Liver (tissue), 9 donors: ENCODE results near the gene FGD5. TPM values are rescaled to one million over a fixed set of nuclear protein-coding genes. Genes with fewer than 3 reads are reported as not detected.

Experiments
- DNase-seq: peaks from one replicate; pipeline ENCODE4 v3.0.0-alpha.2; 2017; ENCODE audit warnings: low spot score
- H3K27ac ChIP-seq, 2 donors: one replicate each; pipeline ENCODE4 v1.7.0; 2013; ENCODE audit warnings: inconsistent platforms in 2 of 2, low read length in 2 of 2, control low read depth in 1 of 2, low read depth in 1 of 2, mild to moderate bottlenecking in 1 of 2
- H3K27me3 ChIP-seq, 4 donors: one replicate each; pipeline versions ENCODE4 v1.6.1 to v1.7.0; 2013; ENCODE audit warnings: low read length in 3 of 4, inconsistent platforms in 1 of 4, mild to moderate bottlenecking in 1 of 4, moderate library complexity in 1 of 4; ENCODE audit not compliant: control insufficient read depth in 4 of 4, insufficient read depth in 4 of 4
- H3K36me3 ChIP-seq, 4 donors: one replicate each; pipeline versions ENCODE4 v1.6.1 to v1.7.0; 2013; ENCODE audit warnings: low read length in 3 of 4, mild to moderate bottlenecking in 3 of 4, low read depth in 1 of 4, moderate library complexity in 1 of 4; ENCODE audit not compliant: control insufficient read depth in 4 of 4, insufficient read depth in 3 of 4
- H3K4me1 ChIP-seq, 4 donors: one replicate each; pipeline versions ENCODE4 v1.6.1 to v1.7.0; 2013; ENCODE audit warnings: low read length in 3 of 4, mild to moderate bottlenecking in 3 of 4, moderate library complexity in 1 of 4; ENCODE audit not compliant: control insufficient read depth in 4 of 4, insufficient read depth in 4 of 4
- H3K4me3 ChIP-seq, 3 donors: one replicate each; pipeline versions ENCODE4 v1.6.1 to v1.7.0; 2013; ENCODE audit warnings: low read length in 3 of 3, control low read depth in 1 of 3, low read depth in 1 of 3, mild to moderate bottlenecking in 1 of 3
- H3K9ac ChIP-seq, 2 donors: one replicate each; pipeline ENCODE4 v1.7.0; 2013; ENCODE audit warnings: low read length in 2 of 2, mild to moderate bottlenecking in 2 of 2, moderate library complexity in 2 of 2, control low read depth in 1 of 2, low read depth in 1 of 2
- H3K9me3 ChIP-seq, 4 donors: one replicate each; pipeline versions ENCODE4 v1.6.1 to v1.7.0; 2013; ENCODE audit warnings: low read length in 3 of 4; ENCODE audit not compliant: control insufficient read depth in 4 of 4
- EGR1 ChIP-seq, 2 donors: IDR thresholded peaks; 2 replicates each; pipeline ENCODE4 v1.6.1; 2016 to 2018; ENCODE audit warnings: antibody characterized with exemption in 2 of 2, low read depth in 2 of 2
- FOXA1 ChIP-seq: IDR thresholded peaks from 2 replicates; pipeline ENCODE4 v1.6.1; 2016; ENCODE audit warnings: antibody characterized with exemption
- GABPA ChIP-seq, 2 donors: IDR thresholded peaks in 1 of 2; conservative IDR thresholded peaks in 1 of 2; 2 replicates each; pipeline ENCODE4 v1.6.1; 2016; ENCODE audit warnings: antibody characterized with exemption in 2 of 2, mild to moderate bottlenecking in 1 of 2, moderate library complexity in 1 of 2
- HNF4A ChIP-seq, 2 donors: conservative IDR thresholded peaks; 2 replicates each; pipeline ENCODE4 v1.6.1; 2016; ENCODE audit warnings: antibody characterized with exemption in 2 of 2, mild to moderate bottlenecking in 2 of 2
- HNF4G ChIP-seq: IDR thresholded peaks from 2 replicates; pipeline ENCODE4 v1.6.1; 2016; ENCODE audit warnings: antibody characterized with exemption
- JUND ChIP-seq, 2 donors: IDR thresholded peaks; 2 replicates each; pipeline ENCODE4 v1.6.1; 2016; ENCODE audit warnings: antibody characterized with exemption in 2 of 2
- NR2F2 ChIP-seq: IDR thresholded peaks from 2 replicates; pipeline ENCODE4 v1.6.1; 2016; ENCODE audit warnings: antibody characterized with exemption
- RAD21 ChIP-seq, 2 donors: IDR thresholded peaks; 2 replicates each; pipeline ENCODE4 v1.6.1; 2016; ENCODE audit warnings: antibody characterized with exemption in 2 of 2, mild to moderate bottlenecking in 2 of 2
- RXRA ChIP-seq, 2 donors: IDR thresholded peaks; 2 replicates each; pipeline ENCODE4 v1.6.1; 2017 to 2018; ENCODE audit warnings: antibody characterized with exemption in 2 of 2, mild to moderate bottlenecking in 1 of 2
- YY1 ChIP-seq: IDR thresholded peaks from 2 replicates; pipeline ENCODE4 v1.6.1; 2016; ENCODE audit warnings: antibody characterized with exemption, mild to moderate bottlenecking
- WGBS: extraction: QIAGEN DNeasy Blood & Tissue Kit; methylation state at CpG from one replicate; pipeline ENCODE4 v1.1.7; 2013; 5-methylcytosine and 5-hydroxymethylcytosine counted together
- polyA plus RNA-seq, 2 donors: library from polyadenylated mRNA; stranded (reverse) in 1 of 2; unstranded in 1 of 2; fragments of 200-250 nt in 1 of 2; fragments of >200 nt in 1 of 2; fragmentation: Nextera tagmentation in 1 of 2; extraction: Ambion mirVana in 1 of 2; gene quantifications; one replicate each; pipeline versions ENCODE4 v1.2.1 to v1.2.3, GENCODE V29; 2013 to 2015
- total RNA-seq, 2 donors: library from RNA; depleted of rRNA; stranded (reverse); fragments of >200 nt; gene quantifications; one replicate each; pipeline ENCODE4 v1.2.3, GENCODE V29; 2014
- TF ChIP-seq, protein P1 (sequence below): IDR thresholded peaks from 2 replicates; pipeline ENCODE4 v1.6.1; 2016; ENCODE audit warnings: antibody characterized with exemption
- TF ChIP-seq, protein P2 (sequence below): IDR thresholded peaks from 2 replicates; pipeline ENCODE4 v1.6.1; 2016; ENCODE audit warnings: antibody characterized with exemption
- TF ChIP-seq, protein P3 (sequence below): IDR thresholded peaks from 2 replicates; pipeline ENCODE4 v1.6.1; 2016; ENCODE audit warnings: antibody characterized with exemption
- TF ChIP-seq, protein P4 (sequence below): IDR thresholded peaks from 2 replicates; pipeline ENCODE4 v1.6.1; 2016; ENCODE audit warnings: antibody characterized with exemption, mild to moderate bottlenecking
- TF ChIP-seq, protein P5 (sequence below): fragments of 150-350 bp; IDR thresholded peaks from 2 replicates; pipeline ENCODE4 v1.5.1; 2017; ENCODE audit warnings: improper control_type of control experiment, low read depth, low read length; ENCODE audit not compliant: missing input control
- donor health status: healthy.
- donor health status: healthy.
- donor health status: healthy.
- donor health status: healthy.
- donor health status: healthy.

The FGD5 gene
- total and polyA plus RNA-seq, 4 donors: 2.0 to 6.3 (median 3.1) TPM

DNA sequence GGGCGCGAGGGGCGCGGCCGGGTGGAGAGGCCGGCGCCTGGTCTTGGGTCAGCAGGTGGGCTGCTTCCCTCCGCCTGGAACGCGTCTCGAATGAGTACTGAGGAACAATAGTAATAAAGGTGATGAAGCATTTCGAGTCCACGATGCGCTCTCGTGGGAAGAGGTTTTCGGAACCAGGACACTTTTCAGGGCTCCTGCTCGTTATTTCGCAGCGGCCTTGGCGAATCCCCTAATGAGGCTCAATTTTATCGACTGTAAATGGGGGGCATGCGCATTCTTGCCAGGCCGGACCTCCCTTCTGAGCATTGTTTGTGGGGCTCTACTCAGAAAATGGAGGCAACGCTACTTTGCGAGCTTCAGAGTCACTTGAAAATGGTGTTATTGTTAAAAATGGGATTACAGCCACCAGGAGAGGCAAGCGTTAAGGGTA is 129.9 kb downstream of the FGD5 start:
- WGBS: 2% methylated on average over 26 of the region's 26 CpGs
- Histone ChIP-seq H3K4me1 (peaks cover 3 to 32% (median 26%) of the 10 kb centered on the region in 4 donors), H3K27me3 (no peaks in the 10 kb centered on the region), H3K27ac (peak overlapping the region; percentile 4 to 45), H3K36me3 (peaks cover 0 to 5% (median 2%) of the 10 kb centered on the region in 4 donors), H3K9ac (peak overlapping the region; percentile 39 to 76), H3K4me3 (peak overlapping the region; percentile 44 to 100 (median 94)), H3K9me3 (no peaks in the 10 kb centered on the region)
- TF ChIP-seq NR2F2: no peak
- no peak for TF ChIP-seq EGR1 (IDR thresholded peaks at IDR 0.05; ENCODE audit: low read depth in 2 of 2)
- TF ChIP-seq GABPA (IDR thresholded peaks at IDR 0.05 in 1 of 2, conservative IDR thresholded peaks at IDR 0.05 in 1 of 2): no peak
- TF ChIP-seq, protein P1, sequence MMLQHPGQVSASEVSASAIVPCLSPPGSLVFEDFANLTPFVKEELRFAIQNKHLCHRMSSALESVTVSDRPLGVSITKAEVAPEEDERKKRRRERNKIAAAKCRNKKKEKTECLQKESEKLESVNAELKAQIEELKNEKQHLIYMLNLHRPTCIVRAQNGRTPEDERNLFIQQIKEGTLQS: no peak
- TF ChIP-seq, protein P2, sequence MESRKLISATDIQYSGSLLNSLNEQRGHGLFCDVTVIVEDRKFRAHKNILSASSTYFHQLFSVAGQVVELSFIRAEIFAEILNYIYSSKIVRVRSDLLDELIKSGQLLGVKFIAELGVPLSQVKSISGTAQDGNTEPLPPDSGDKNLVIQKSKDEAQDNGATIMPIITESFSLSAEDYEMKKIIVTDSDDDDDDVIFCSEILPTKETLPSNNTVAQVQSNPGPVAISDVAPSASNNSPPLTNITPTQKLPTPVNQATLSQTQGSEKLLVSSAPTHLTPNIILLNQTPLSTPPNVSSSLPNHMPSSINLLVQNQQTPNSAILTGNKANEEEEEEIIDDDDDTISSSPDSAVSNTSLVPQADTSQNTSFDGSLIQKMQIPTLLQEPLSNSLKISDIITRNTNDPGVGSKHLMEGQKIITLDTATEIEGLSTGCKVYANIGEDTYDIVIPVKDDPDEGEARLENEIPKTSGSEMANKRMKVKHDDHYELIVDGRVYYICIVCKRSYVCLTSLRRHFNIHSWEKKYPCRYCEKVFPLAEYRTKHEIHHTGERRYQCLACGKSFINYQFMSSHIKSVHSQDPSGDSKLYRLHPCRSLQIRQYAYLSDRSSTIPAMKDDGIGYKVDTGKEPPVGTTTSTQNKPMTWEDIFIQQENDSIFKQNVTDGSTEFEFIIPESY: no peak
- TF ChIP-seq HNF4A (conservative IDR thresholded peaks at IDR 0.05): no peak
- no peak for DNase-seq

DNA sequence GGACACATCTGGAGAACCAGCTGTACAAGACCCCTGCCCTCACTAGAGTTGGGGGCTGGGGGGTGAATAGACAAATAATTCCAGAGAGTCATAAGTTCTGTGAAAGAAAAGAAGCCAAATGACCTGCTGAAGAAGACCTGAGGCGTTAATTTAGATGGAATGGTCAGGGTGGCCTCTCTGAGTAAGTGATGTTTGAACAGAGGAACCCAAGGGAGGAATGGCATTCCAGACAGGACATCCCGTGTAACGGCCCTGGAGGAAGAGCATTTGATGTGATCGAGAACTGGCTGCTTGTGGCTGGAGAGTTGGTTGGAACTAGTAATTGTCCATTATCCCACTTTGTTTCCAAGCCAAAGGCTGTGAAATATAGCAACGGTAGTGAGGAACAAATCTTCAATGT is 130.4 kb downstream of the FGD5 start:
- H3K4me1 ChIP-seq: peaks cover 3 to 27% (median 21%) of the 10 kb centered on the region in 4 donors
- H3K9me3 ChIP-seq: no peaks in the 10 kb centered on the region

DNA sequence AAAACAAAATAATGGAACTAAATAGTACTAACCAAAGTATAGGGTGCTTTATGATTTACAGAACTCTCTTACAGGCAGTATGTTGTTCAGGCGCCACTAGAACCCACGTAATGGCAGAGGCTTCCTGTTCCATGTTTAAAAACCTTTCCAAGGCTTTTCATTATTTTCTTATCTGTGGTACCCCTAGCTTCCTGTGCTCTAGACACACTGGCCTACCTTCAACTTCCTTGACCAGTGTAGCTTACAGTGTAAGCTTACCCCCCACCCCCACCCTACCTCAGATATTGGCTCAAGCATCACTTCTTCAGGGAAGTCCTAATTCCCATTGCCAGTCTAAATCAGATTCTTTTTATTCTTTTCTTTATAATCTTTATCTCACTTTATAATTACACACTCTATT is 131.5 kb downstream of the FGD5 start:
- H3K27ac ChIP-seq: no peak overlapping the region
- H3K27me3 ChIP-seq: no peaks in the 10 kb centered on the region
- no peak overlapping the region for H3K4me3 ChIP-seq
- peaks cover 1 to 26% (median 19%) of the 10 kb centered on the region in 4 donors for H3K4me1 ChIP-seq
- no peak for DNase-seq
- peaks cover 0 to 3% (median under 1%) of the 10 kb centered on the region in 4 donors for H3K36me3 ChIP-seq
- no peak for TF ChIP-seq JUND (IDR thresholded peaks at IDR 0.05)
- TF ChIP-seq, protein P3, sequence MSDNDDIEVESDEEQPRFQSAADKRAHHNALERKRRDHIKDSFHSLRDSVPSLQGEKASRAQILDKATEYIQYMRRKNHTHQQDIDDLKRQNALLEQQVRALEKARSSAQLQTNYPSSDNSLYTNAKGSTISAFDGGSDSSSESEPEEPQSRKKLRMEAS: no peak
- TF ChIP-seq YY1: no peak
- no peak for TF ChIP-seq EGR1 (IDR thresholded peaks at IDR 0.05; ENCODE audit: low read depth in 2 of 2)
- TF ChIP-seq HNF4G: no peak
- no peak for TF ChIP-seq GABPA (IDR thresholded peaks at IDR 0.05 in 1 of 2, conservative IDR thresholded peaks at IDR 0.05 in 1 of 2)
- TF ChIP-seq, protein P4, sequence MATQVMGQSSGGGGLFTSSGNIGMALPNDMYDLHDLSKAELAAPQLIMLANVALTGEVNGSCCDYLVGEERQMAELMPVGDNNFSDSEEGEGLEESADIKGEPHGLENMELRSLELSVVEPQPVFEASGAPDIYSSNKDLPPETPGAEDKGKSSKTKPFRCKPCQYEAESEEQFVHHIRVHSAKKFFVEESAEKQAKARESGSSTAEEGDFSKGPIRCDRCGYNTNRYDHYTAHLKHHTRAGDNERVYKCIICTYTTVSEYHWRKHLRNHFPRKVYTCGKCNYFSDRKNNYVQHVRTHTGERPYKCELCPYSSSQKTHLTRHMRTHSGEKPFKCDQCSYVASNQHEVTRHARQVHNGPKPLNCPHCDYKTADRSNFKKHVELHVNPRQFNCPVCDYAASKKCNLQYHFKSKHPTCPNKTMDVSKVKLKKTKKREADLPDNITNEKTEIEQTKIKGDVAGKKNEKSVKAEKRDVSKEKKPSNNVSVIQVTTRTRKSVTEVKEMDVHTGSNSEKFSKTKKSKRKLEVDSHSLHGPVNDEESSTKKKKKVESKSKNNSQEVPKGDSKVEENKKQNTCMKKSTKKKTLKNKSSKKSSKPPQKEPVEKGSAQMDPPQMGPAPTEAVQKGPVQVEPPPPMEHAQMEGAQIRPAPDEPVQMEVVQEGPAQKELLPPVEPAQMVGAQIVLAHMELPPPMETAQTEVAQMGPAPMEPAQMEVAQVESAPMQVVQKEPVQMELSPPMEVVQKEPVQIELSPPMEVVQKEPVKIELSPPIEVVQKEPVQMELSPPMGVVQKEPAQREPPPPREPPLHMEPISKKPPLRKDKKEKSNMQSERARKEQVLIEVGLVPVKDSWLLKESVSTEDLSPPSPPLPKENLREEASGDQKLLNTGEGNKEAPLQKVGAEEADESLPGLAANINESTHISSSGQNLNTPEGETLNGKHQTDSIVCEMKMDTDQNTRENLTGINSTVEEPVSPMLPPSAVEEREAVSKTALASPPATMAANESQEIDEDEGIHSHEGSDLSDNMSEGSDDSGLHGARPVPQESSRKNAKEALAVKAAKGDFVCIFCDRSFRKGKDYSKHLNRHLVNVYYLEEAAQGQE: no peak
- TF ChIP-seq RAD21 (IDR thresholded peaks at IDR 0.05): no peak
- TF ChIP-seq, protein P5, sequence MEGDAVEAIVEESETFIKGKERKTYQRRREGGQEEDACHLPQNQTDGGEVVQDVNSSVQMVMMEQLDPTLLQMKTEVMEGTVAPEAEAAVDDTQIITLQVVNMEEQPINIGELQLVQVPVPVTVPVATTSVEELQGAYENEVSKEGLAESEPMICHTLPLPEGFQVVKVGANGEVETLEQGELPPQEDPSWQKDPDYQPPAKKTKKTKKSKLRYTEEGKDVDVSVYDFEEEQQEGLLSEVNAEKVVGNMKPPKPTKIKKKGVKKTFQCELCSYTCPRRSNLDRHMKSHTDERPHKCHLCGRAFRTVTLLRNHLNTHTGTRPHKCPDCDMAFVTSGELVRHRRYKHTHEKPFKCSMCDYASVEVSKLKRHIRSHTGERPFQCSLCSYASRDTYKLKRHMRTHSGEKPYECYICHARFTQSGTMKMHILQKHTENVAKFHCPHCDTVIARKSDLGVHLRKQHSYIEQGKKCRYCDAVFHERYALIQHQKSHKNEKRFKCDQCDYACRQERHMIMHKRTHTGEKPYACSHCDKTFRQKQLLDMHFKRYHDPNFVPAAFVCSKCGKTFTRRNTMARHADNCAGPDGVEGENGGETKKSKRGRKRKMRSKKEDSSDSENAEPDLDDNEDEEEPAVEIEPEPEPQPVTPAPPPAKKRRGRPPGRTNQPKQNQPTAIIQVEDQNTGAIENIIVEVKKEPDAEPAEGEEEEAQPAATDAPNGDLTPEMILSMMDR: no peak
- H3K9me3 ChIP-seq: no peaks in the 10 kb centered on the region
- H3K9ac ChIP-seq: no peak overlapping the region
- WGBS: 79% methylated on average over 2 of the region's 2 CpGs

More for the DNA sequence above, 130.4 kb downstream of the FGD5 start:
- H3K9ac ChIP-seq: peak overlapping the region in 1 of 2 donors; percentile 39
- no peak for DNase-seq
- H3K27ac ChIP-seq: peak overlapping the region in 1 of 2 donors; percentile 4
- H3K36me3 ChIP-seq: peaks cover 0 to 5% (median 2%) of the 10 kb centered on the region in 4 donors
- no peak for TF ChIP-seq GABPA (IDR thresholded peaks at IDR 0.05 in 1 of 2, conservative IDR thresholded peaks at IDR 0.05 in 1 of 2)
- no peak for TF ChIP-seq NR2F2
- TF ChIP-seq FOXA1: no peak
- TF ChIP-seq, protein P1: no peak
- TF ChIP-seq, protein P2: no peak
- no peak for TF ChIP-seq JUND (IDR thresholded peaks at IDR 0.05)
- TF ChIP-seq YY1: peak; percentile 24
- no peak for TF ChIP-seq RXRA (IDR thresholded peaks at IDR 0.05)
- peak overlapping the region; percentile 44 to 100 (median 94) for H3K4me3 ChIP-seq
- 39% methylated on average over 5 of the region's 5 CpGs for WGBS
- H3K27me3 ChIP-seq: no peaks in the 10 kb centered on the region
